Activated CD4-positive, CD25-positive, alpha-beta regulatory T cell treated with anti-CD3 and anti-CD28 coated beads, Interleukin-2, amount 50 U/mL, for 72 hours (primary cell): ENCODE results near the gene TMEM132D.
"Not testable (repeated sequence)": the region's sequence is repeated elsewhere in the genome, so short reads cannot be mapped to it uniquely, and the experiment has no call there.

Experiments used
- DNase-seq: peaks from one replicate; pipeline ENCODE4 v3.0.0; 2021

Gene TMEM132D

DNA sequence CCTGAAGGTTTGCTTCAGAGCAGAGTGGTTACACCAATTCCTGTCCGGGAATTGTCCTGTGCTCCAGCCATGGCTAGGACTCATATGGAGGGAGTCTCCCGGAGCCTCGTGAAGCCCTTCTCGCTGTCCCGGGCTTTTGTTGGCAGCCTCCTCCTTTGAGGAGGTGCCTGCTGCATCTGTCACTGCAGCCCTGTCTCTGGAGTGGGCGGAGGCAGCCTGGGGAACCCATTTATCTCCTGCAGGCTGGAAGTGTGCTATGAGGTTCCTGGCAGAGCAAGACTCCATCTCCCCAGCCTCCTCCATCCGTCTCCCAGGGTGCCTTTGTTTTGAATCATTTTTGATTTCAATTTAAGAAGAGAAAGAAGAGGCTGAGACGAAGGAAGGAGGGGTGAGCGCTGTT is 695.3 kb downstream of the TMEM132D start:
- DNase-seq, result no peak

DNA sequence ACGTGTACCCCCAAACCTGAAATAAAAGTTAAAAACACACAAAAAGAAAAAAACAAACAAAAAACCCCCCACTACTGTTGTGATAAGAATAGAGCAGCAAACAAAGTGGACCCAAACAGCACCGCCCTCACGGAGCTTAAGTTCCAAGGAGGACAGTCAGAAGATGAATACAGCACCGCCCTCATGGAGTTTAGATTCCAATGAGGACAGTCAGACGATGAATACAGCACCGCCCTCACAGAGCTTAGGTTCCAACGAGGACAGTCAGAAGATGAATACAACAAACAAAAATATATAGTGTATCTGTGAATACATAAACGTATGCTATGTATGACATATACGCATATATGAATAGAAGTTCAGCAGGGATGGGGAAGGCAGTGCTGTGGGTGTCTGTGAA is 696.7 kb downstream of the TMEM132D start:
- no peak for DNase-seq

DNA sequence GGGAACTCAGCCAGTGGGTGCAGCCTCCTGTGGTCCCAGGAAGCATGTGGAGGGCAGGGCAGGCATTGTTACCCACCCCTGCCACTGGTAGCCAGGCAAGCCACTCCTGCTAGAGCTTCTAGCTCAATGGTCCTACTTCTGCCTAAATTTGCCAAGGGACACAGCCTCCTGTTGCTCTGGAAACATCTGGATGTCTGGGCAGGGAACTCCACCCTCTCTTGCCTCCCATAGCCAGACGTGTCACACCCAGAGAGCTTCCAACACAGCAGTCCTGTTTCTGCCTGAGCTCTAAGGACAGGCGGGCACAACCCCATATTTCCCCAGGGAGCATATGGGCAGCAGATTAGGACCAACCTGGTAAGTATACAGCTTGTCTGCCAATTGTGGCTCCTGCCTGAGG is 700.4 kb downstream of the TMEM132D start:
- DNase-seq, result no peak

DNA sequence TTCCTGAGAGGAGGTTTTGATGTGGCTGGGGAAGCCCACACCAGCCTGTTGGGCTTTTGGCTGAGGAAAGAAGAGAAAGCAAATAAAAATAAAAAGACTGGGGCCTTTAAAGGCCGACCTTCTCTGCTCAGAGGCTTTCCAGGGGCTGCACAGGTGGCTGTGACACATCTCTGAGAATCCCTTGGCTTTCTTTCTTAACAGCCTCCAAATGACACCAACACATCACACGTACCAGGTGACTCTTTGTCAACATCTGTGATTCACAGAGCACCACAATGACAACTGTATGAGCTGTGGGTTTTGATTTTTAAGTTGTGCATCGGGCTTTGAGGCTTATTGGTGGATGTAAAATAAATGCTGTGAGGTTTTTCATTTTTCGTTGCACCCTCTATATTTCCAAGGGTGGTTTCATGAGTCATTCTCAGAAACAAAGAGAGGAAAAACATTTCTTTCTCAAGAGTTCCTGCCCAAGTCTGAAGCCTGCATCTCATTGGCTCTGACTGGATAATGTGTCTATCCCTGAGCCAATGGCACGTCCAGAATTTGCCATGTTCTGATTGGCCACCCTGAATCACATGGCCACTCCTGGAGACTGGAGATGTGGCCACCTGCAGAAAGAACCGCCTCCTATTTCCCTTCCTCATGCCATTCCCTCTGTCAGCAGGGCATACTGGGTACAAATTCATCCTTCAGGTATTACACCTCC is 701.6 kb downstream of the TMEM132D start:
- no peak for DNase-seq

DNA sequence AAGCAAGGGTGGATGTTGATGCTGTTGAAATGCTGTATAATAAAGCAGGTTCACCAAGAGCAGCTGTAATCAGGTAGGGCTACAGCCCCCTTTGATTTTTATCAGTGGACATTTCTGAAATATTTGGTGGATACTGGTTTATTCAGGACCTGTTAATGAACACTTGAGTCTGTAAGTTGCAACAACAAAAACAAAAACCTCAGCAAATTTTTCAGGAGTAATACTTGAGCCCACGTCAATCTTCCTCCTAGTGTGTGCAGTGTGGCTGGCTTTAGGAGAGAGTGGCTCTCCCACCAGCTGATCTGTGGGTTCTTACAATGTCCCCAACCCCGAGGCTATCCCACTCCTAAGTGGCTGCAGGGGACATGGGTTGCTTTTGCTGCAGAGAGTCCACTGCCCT is 702.8 kb downstream of the TMEM132D start:
- DNase-seq, result no peak

DNA sequence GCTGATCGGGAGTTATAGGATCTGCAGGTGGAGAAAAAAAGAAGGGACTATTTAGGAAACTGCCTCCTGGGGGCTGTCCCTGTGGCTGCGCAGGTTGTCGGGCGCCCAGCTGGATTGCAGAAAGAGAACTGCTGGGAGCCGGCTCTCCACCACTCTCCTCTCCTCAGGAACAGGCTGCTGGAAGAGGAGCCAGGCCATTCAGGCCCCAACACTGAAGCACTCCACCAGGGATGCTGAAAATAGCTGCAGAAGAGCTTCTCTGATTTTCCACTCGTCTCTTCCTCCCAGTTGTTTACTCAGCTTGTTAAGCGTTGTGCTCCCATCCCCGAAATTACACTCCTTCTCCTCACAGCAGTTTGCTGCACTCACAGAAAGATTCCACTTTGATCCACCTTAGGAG is 703.2 kb downstream of the TMEM132D start:
- DNase-seq, result no peak

DNA sequence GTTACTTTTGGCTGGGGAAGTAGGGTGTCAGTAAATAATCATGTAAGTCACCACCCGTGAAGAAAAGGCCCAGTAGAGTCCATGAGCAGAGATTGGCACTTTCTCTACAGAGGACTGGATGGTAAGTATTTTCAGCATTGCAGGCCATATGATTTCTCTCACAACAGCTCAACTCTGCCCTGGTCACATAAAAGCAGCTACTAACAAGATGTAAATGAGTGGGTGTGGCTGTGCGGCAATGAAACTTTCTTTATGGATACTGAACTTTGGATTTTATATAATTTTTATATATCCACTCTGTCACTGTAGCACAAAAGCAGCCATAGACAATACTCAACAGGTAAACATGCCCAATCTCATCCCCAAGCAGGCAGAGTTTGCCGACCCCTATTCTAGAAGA is 706.9 kb downstream of the TMEM132D start:
- no peak for DNase-seq

DNA sequence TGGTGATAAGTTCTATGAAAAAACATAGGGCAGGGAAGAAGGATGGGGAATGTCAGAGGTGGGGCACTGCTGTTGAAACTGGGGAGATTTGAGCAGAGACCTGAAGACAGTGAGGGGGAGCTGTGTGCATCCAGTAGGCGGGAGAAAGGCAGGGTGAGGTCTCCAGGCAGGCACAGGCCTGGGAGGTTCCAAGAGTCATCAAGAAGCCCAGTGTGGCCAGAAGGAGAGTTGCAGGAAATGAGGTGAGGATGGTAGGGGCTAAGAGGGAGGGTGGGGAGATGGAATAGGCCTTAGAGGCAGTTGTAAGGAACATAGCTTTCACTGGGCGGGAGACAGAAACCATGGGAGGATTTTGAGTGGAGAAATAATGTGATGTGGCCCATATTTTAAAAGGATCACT is 708.7 kb downstream of the TMEM132D start:
- no peak for DNase-seq

DNA sequence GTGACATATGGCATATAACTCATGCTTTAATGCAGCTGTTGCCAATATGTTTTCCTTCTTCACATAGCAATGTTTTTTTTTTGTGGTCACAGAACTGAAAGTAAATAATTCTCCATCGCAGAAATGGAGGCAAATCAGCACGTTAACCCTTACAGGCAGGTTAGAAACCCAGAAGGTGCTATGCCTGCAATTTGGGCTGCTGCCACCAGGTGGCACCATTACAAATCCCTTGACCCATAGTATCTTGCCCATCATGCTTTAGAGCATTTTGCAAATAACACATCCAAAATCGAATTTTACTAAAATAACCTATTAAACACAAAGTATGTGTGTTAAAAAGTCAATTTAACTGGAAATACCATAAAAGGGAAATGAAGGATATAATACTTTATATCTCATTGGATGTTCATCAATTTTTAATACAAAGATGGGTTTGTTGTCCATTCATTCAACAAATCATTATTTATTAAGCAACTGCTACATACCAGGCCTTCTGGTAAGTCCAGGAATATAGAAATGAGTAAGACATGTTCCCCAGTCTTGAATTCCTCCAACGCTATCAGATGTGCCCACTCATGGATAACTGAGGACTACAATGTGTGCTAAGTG is 710.5 kb downstream of the TMEM132D start:
- DNase-seq, result no peak

DNA sequence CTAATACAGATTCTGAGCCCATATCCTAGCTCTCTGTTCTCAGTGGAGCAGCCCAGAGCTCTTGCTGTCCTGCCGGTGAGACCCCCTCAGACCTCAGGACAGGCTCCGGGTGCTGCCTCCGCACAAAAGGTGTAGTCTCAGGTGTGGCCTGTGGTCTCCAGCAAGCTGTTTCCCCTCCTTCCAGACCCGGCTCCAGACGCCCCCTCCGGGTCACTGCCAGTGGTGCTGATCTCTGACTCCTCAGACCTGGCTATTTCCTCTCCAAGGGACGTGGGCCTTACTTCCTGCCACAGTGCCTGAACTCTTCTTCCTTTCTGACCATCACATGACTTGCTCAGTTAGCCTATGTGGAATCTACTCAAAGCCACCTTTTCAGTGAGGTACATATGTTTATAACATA is 713.0 kb downstream of the TMEM132D start:
- no peak for DNase-seq

DNA sequence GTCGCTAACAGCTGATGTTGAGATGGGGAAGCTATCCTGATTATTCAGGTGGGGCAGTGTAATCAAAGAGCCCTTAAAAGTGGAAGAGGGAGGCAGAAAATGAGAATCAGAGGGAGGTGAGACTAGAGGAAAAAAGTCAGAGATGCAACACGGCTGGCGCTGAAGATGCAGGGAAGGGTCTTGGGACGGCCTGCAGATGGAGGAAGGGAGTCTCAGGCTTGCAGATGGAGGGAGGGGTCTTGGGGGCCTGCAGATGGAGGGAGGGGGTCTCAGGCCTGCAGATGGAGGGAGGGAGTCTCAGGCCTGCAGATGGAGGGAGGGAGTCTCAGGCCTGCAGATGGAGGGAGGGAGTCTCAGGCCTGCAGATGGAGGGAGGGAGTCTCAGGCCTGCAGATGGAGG is 713.9 kb downstream of the TMEM132D start:
- not testable (repeated sequence) for DNase-seq

DNA sequence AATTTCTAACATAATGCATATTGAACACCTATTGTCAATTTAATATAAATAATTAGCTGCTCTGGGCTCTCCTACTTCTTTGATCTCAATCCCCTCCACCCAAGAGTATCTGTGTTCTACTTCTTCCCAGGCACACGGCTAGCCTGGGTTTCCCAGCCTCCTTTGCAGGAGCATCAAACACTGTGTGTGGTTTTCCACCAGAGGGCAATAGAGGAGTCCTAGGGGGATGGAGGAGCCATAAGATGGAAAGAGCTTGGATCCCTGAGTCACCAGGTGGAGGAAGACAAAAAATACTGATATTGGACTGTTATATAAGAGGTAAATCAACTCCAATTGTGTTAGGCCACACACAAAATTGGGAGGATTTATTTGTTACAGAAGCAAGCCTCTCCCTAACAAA is 716.9 kb downstream of the TMEM132D start:
- DNase-seq, result no peak

DNA sequence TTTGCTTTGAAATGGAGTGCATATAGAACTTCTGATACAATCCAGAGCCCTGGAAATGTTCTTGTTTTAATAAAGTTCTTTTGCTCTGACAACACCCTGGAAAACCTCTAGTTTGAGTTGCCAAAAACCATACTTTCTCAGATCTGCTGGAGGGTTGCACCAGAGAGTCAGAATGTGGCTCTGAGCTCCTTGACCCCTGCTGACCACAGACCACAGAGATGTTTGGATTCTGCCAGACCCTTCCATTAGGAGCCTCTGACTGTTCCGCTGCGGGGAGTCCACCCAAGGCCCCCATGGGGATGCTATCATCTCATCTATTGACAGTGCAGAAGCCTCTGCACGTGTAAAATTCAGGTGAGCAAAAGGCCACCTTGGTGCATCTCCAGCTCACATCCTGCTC is 718.0 kb downstream of the TMEM132D start:
- no peak for DNase-seq

DNA sequence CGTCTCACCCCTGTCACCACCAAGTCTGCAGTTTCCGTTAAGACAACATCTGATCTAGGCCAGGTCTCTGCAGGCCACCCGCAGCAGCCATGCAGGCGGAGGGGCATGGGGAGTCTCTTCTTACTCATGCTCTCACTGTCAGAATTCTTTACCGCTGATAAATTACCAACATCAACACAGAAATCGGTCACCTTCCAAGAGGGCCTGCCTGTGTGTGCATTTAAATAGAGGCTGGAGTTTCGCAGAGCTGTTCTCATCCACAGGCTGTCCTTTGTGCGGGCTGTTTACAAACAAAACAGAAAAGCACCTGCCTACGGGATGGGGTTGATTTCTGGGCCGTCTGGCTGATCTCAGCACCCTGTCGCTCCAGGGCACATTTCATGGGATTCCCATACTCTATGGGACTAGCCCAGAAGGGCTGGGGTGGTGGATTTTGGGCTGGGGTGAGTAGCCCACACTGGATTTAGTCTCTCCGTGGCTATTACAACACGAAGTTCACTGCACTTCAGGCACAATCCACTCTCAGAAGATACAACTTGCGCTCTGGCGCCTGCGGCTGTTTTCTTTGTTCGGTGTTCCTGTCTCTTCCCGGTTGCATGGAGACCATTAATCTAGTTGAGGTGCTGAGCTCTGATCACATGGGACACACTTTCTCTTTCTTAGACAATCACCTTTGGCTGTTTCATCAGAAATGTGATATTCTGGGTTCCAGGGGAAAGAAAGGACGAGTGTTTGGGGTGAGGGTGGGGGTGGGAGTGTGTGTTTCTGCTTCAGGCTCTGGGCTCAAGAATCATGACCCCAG is 719.5 kb downstream of the TMEM132D start:
- DNase-seq, result no peak

DNA sequence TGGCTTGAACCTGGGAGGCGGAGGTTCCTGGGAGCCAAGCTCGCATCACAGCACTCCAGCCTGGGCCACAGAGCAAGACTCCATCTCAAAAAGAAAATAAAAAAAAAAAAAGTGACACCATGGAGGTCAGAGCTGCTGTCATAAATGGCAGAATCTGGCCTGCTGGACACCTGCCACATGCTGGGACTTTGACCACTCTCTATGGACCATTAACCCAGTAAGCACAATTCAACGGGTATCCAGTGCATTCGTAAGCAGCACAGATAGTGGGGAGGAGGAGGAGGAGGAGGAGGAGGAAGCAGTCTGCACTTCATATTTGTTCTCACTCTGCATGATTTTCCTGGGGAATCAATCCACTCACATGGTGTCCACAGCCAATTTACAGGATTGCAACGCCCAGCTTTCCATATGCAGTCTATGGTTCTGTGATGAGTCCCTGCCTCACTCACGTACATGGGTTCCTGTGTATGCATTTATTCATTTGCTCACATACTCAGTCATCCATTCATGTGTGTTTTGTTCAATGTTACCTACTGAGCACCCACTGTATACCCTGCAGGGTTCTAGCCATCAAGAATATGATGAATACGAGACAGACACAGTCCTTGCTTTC is 723.8 kb downstream of the TMEM132D start:
- no peak for DNase-seq

DNA sequence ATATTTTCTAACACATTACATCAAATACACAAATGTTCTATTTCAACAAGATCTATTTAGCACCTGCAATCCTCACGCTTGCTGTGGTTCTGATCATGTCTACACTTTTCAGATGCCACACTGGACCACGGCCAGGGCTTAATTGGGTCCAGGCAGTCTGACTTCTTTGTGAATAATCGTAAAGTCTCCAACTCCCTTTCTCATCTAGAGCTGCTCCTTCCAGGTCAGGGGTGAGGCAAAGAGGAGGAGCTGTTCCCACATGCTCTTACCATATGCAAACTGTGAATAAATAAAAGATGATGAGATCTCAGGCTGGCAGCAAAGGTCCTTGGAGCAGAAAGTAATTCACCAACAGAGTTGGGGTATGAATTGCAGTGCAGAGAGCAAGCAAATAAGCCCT is 733.9 kb downstream of the TMEM132D start:
- DNase-seq, result no peak

DNA sequence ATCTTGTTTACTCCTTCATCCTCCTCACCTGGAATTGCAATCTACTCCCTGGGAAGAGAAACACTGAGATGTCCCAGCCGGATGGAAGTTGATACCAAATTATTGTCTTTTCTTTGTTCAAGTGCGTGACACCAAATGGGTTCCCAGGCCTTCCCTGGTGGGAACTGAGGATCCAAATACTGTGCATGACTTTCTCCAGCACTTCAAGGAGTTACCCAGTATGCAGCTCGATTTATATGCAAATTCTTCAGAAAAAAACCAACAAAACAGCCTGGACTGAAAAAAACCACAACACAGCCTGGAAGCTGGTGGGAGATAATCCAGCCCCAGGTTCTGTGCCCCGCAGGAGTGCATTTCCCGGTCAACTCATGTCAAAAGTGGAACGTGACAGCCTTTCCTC is 740.0 kb downstream of the TMEM132D start:
- no peak for DNase-seq

DNA sequence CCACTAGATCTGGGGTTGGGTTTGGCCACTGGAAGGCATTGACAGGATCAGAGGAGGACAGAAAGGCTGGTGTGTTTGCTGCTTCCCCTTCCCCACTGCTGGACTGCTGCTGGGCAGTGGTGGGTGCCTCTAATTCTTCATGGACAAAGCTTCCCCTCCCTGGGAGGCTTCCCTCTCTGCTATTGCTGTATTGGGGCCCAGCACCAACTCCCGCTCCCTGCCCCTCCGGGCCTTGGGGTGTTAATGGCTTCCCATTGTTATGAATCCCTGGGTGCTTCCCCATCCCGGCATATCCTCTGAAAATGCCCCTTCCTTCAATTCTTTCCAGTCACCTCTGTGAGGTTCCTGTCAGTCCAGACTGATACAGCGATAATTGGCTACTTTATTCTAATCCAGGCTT is 740.4 kb downstream of the TMEM132D start:
- no peak for DNase-seq

DNA sequence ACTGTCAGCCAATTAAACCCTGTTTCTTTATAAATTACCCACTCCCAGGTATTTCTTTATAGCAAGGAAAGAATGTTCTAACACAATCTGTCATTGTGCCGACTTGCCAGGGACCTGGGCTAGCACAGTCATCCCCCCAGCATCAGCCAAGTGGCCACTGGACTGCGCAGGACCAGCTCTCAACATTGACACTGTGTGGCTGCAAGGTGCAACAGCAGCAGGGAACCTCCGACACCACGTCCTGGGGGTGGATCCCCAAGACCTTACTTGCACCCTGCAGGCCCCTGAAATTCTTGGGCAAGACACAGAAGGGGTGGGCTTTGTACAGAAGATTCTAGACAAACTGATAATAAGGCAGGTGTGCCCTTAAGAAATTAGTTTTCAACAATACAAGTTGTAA is 741.0 kb downstream of the TMEM132D start:
- no peak for DNase-seq

DNA sequence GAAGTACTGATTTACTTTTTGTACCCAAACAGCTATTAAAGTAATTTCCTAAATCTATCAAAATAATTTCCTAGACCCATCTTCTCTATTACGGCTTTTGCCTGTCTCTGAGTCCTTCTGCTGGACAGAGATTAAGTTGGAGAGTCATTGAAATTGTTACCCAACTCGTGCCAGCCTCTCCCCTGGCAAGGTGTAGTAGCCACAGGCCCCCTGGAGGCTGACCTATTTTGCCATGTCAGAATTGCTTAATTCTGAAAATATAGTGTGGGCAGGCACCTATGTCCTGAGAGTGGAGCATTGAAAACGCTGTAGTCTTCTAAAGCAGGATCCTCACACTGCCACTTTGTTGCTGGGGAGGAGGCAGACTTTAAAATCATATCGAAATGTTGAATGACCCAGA is 742.3 kb downstream of the TMEM132D start:
- no peak for DNase-seq

DNA sequence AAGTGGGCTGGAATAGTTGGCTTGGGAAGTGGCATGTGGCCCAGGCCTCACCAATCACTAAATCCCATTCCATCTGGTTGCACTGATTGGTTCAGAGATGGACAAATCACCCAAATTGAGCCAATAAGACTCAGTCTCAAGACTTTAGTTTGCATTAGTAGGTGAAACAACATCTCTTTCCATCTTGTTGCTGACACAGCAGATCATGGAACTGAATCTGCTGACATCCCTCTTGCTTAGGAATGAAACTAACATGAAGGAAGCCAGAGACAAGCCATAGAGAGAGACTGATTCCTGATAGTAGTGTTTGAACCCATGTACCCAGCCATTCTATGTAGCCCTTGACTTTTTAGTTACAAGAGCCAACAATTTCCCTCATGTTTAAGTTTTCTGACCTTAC is 743.5 kb downstream of the TMEM132D start:
- DNase-seq, result no peak

DNA sequence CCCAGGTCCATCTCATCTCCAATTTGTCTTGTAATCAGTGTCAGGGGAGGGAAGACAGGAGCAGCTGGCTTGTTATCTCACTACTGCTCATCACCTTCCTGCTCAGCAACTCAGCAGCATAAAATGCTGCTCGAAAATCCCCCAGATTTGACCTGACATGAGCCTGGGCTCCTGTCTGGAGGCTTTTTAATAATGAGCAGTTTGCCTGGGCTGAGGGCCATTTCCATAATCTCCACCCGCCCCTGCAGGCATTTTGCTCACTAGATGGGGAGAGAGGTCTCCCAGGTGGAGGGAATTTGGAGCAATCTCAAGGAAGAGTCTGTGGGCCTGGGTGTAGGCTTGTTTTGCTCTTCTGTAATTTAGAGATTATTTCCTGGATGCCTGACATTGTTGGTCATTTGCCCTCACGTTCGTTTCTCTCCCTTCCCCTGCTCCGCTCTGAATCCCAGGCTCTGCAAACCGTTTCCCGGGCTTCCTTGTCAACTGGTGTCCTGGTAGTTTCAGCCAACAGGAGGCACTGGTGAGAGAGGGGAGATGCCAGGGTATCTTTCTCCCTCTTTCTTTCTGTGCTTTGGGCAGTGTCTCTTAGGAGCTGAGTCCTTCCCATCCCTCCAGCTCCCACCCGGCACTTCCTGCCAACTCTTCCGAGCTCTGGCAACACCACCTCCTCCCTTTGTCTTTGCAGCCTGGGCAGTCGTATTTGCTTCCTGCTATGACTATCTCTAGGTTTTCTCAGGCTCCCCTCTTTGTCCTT is 751.3 kb downstream of the TMEM132D start:
- no peak for DNase-seq

DNA sequence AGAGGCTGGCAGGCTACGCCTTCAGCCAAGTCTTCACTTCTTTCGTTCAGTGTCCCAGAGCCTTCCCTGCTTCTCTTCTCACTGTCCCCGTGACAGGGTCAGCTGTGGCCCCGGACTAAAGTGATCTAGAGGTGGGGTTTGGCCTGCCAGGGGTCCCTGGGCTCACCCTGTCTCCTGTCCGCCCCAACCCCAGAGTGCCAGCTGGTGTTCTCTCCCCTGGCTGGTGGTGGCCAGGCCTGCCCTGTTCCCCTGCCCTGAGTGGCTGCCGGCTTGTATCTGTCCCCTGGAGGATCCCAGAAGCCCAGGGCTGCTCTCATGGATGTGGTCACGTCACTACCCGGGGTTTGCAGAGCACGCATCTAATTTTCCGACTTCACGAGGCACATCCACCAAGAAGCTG is 753.1 kb downstream of the TMEM132D start:
- DNase-seq, result no peak
